GM18505 (cell line): ENCODE measurements around the gene WDR74.

Experiments
- ATAC-seq: cut with Tn5 transposase; IDR thresholded peaks from one replicate; pipeline ENCODE4 v1.9.1; 2021; ENCODE audit not compliant: unreplicated experiment
- POLR2A ChIP-seq: IDR thresholded peaks from 4 replicates; pipeline ENCODE4 v1.6.1; 2011; ENCODE audit warnings: borderline replicate concordance; ENCODE audit not compliant: insufficient read depth, insufficient read length; ENCODE audit errors: extremely low read depth

Gene WDR74

DNA sequence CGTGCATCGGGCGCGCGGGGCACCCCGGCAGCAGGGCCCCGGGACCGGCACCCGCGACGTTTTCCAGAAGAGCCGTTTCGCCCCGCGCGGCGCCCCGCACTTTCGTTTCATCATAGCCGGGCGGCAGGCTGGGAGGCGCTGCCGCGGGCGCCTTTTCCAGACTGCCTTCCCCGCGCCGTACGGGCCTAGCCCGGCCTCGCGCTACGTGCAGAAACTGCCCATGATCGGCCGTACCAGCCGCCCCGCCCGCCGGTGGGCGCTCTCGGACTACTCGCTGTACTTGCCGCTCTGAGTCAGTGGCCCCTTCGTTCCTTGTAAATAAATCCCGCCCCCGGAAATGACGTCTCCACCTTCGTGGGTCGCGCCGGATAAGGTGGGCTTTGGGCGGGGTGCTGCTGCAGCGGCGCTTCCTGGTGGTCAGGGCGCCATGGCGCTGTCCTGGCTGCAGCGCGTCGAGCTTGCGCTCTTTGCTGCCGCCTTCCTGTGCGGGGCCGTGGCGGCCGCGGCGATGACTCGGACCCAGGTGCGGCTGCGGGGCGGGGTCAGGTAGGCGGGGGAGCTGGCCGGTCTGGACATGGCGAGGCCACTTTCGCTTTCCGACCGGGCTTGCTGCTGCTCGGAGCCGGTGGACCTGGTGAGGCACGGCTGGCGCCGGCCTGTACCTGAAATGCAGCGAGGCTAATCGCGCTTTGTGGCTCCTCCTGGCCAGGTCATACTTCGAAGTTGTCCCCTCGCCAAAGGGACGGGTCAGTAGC, 52.2 kb downstream of the WDR74 start, which contains the start of gene TMEM179B:
Gene TMEM179B (plus strand): TSS at position 398 of the 755 bp plus-strand sequence. CDS start 30 bp downstream, at position 428.
- TF ChIP-seq POLR2A: peak; percentile 98
- ATAC-seq: peak; percentile 56

DNA sequence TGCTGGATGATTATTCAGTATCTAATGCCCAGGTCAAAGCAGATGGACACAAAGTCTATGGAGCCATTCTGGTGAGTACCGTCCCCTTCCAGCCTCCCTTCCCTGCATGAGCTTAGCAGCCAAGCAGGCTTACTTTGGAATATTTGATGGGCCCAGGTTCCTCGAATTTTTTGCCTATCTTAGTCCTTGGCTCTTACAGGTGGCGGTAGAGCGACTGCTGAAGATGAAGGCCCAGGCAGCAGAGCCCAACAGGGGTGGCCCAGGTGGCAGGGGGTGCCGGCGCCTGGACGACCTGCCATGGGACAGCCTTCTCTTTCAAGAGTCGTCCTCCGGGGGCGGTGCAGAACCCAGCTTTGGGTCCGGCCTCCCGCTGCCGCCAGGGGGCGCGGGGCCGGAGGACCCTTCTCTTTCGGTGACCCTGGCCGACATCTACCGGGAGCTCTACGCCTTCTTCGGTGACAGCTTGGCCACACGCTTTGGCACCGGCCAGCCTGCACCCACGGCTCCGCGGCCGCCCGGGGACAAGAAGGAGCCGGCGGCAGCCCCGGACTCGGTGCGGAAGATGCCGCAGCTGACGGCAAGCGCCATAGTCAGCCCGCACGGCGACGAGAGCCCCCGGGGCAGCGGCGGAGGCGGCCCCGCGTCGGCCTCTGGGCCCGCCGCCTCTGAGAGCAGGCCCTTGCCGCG, 52.9 kb downstream of the WDR74 start:
- ATAC-seq: peak; percentile 65
- TF ChIP-seq POLR2A: no peak
